Measurements from ENCODE around the gene FOXJ2.
"Not testable (repeated sequence)": the region's sequence is repeated elsewhere in the genome, so short reads cannot be mapped to it uniquely, and the experiment has no call there.

The FOXJ2 gene

GRCh38 chr12:8080120-8080519, 47.6 kb downstream of the FOXJ2 start:
- ATAC-seq (ENCODE audit: insufficient read depth, low read depth) (no peak), DNase-seq (no peak)
- Histone ChIP-seq H3K27me3 (ENCODE audit: insufficient read depth, low read length, poor library complexity) (no peaks in the 10 kb centered on the region), H4K20me1 (ENCODE audit: insufficient read depth, low read length) (no peaks in the 10 kb centered on the region), H2AFZ (ENCODE audit: low read depth, low read length) (no peak overlapping the region), H3K4me3 (ENCODE audit: low read depth in 1 of 2, low read length in 2 of 2) (no peak overlapping the region), H3K4me2 (ENCODE audit: insufficient read depth, low read length) (0 out of 2 replicates have a peak overlapping the region, but pooled peaks have one; percentile 84), H3K79me2 (ENCODE audit: insufficient read depth, low read length) (peaks cover 40% of the 10 kb centered on the region), H3K4me1 (ENCODE audit: insufficient read depth, low read length) (peaks cover 41% of the 10 kb centered on the region), H3K9ac (ENCODE audit: low read depth, low read length) (no peak overlapping the region), H3K36me3 (ENCODE audit: insufficient read depth, low read length) (no peaks in the 10 kb centered on the region), H3K9me3 (ENCODE audit: insufficient read depth, low read length, severe bottlenecking) (no peaks in the 10 kb centered on the region), H3K27ac (ENCODE audit: low read length) (no peak overlapping the region)
- TF ChIP-seq EZH2 (IDR thresholded peaks at IDR 0.05; ENCODE audit: borderline replicate concordance, low read depth, low read length, severe bottlenecking) (no peak), CTCF (IDR thresholded peaks at IDR 0.05; ENCODE audit: borderline replicate concordance, extremely low read depth, low read length, poor library complexity, severe bottlenecking) (no peak)

GRCh38 chr12:8081251-8081920, 48.9 kb downstream of the FOXJ2 start:
- Histone ChIP-seq H3K4me1 (ENCODE audit: insufficient read depth, low read length) (peaks cover 45% of the 10 kb centered on the region), H3K27ac (ENCODE audit: low read length) (peak overlapping the region; percentile 85), H3K36me3 (ENCODE audit: insufficient read depth, low read length) (no peaks in the 10 kb centered on the region), H4K20me1 (ENCODE audit: insufficient read depth, low read length) (no peaks in the 10 kb centered on the region), H3K9ac (ENCODE audit: low read depth, low read length) (peak overlapping the region; percentile 64), H3K27me3 (ENCODE audit: insufficient read depth, low read length, poor library complexity) (no peaks in the 10 kb centered on the region), H2AFZ (ENCODE audit: low read depth, low read length) (peak overlapping the region; percentile 96), H3K4me3 (ENCODE audit: low read depth in 1 of 2, low read length in 2 of 2) (peak overlapping the region; percentile 70 to 87), H3K79me2 (ENCODE audit: insufficient read depth, low read length) (peaks cover 52% of the 10 kb centered on the region), H3K4me2 (ENCODE audit: insufficient read depth, low read length) (peak overlapping the region; percentile 84), H3K9me3 (ENCODE audit: insufficient read depth, low read length, severe bottlenecking) (no peaks in the 10 kb centered on the region)
- DNase-seq (peak; percentile 19), ATAC-seq (ENCODE audit: insufficient read depth, low read depth) (no peak)
- TF ChIP-seq EZH2 (IDR thresholded peaks at IDR 0.05; ENCODE audit: borderline replicate concordance, low read depth, low read length, severe bottlenecking) (no peak), CTCF (IDR thresholded peaks at IDR 0.05; ENCODE audit: borderline replicate concordance, extremely low read depth, low read length, poor library complexity, severe bottlenecking) (no peak)

- H3K27me3 ChIP-seq (ENCODE audit: insufficient read depth, low read length, poor library complexity): no peaks in the 10 kb centered on the region
- TF ChIP-seq EZH2 (IDR thresholded peaks at IDR 0.05; ENCODE audit: borderline replicate concordance, low read depth, low read length, severe bottlenecking): no peak
- no peak for TF ChIP-seq CTCF (IDR thresholded peaks at IDR 0.05; ENCODE audit: borderline replicate concordance, extremely low read depth, low read length, poor library complexity, severe bottlenecking)
- peak overlapping the region; percentile 96 for H2AFZ ChIP-seq (ENCODE audit: low read depth, low read length)
- no peaks in the 10 kb centered on the region for H3K36me3 ChIP-seq (ENCODE audit: insufficient read depth, low read length)
- no peaks in the 10 kb centered on the region for H3K9me3 ChIP-seq (ENCODE audit: insufficient read depth, low read length, severe bottlenecking)
- peak overlapping the region; percentile 84 for H3K4me2 ChIP-seq (ENCODE audit: insufficient read depth, low read length)
- ATAC-seq (ENCODE audit: insufficient read depth, low read depth): no peak
- peaks cover 54% of the 10 kb centered on the region for H3K4me1 ChIP-seq (ENCODE audit: insufficient read depth, low read length)
- H3K9ac ChIP-seq (ENCODE audit: low read depth, low read length): peak overlapping the region; percentile 64
- no peak for DNase-seq
- no peaks in the 10 kb centered on the region; the same call in 1 of the 2 replicates for H4K20me1 ChIP-seq (ENCODE audit: insufficient read depth, low read length)
- peak overlapping the region; percentile 70 to 87 for H3K4me3 ChIP-seq (ENCODE audit: low read depth in 1 of 2, low read length in 2 of 2)
- H3K79me2 ChIP-seq (ENCODE audit: insufficient read depth, low read length): peaks cover 65% of the 10 kb centered on the region
- peak overlapping the region; percentile 85 for H3K27ac ChIP-seq (ENCODE audit: low read length)
These were observed 50.2 kb downstream of the FOXJ2 start for GRCh38 chr12:8082808-8083100.

- not testable (repeated sequence) for ATAC-seq (ENCODE audit: insufficient read depth, low read depth)
- H3K4me2 ChIP-seq (ENCODE audit: insufficient read depth, low read length): peak overlapping the region; percentile 84
These were observed 51.8 kb downstream of the FOXJ2 start for GRCh38 chr12:8084351-8084750.

More at GRCh38 chr12:8084351-8084750, 51.8 kb downstream of the FOXJ2 start:
- DNase-seq; H3K27ac ChIP-seq (ENCODE audit: low read length); H3K9ac ChIP-seq (ENCODE audit: low read depth, low read length); H4K20me1 ChIP-seq (ENCODE audit: insufficient read depth, low read length); H2AFZ ChIP-seq (ENCODE audit: low read depth, low read length); H3K9me3 ChIP-seq (ENCODE audit: insufficient read depth, low read length, severe bottlenecking); H3K27me3 ChIP-seq (ENCODE audit: insufficient read depth, low read length, poor library complexity): not testable (repeated sequence)
- H3K4me3 ChIP-seq (ENCODE audit: low read depth in 1 of 2, low read length in 2 of 2): peak overlapping the region in 1 of 2 experiments; percentile 23; a peak in 1 of 4 replicates
- peaks cover 10% of the 10 kb centered on the region; the same call in 1 of the 2 replicates for H3K36me3 ChIP-seq (ENCODE audit: insufficient read depth, low read length)
- H3K79me2 ChIP-seq (ENCODE audit: insufficient read depth, low read length): peaks cover 81% of the 10 kb centered on the region
- H3K4me1 ChIP-seq (ENCODE audit: insufficient read depth, low read length): peaks cover 59% of the 10 kb centered on the region
